Stimulated activated CD4-positive, alpha-beta T cell treated with anti-CD3 and anti-CD28 coated beads, Interleukin-12 subunit alpha, Interleukin-12 subunit beta, amount 100 ng/mL, for 4 hours (primary cell): ENCODE measurements around the gene MTARC1.

Source experiments
- DNase-seq: peaks from one replicate; pipeline ENCODE4 v3.0.0-alpha.2; 2020

MTARC1 gene

GRCh38 chr1:220786337-220787068 lies at the start of gene MTARC1:
MTARC1 (plus strand) TSS chr1:220786913; CDS start chr1:220786945, 32 bp downstream.
- no peak for DNase-seq

GRCh38 chr1:220741349-220741748 lies 45.4 kb upstream of the MTARC1 start:
- DNase-seq = no peak

GRCh38 chr1:220741825-220742224 lies 44.9 kb upstream of the MTARC1 start:
- no peak for DNase-seq

GRCh38 chr1:220742520-220742919 lies 44.2 kb upstream of the MTARC1 start:
- DNase-seq = no peak

- no peak for DNase-seq
These were observed 39.9 kb upstream of the MTARC1 start for GRCh38 chr1:220746851-220747250.

GRCh38 chr1:220747437-220748088 lies 39.1 kb upstream of the MTARC1 start:
- no peak for DNase-seq

GRCh38 chr1:220748089-220748934 lies 38.4 kb upstream of the MTARC1 start, which contains the start of gene MTARC2:
MTARC2 (plus strand) TSS chr1:220748322; CDS start chr1:220748532, 210 bp downstream.
- DNase-seq = no peak

- DNase-seq = no peak
These were observed 37.8 kb upstream of the MTARC1 start for GRCh38 chr1:220748936-220749335.

GRCh38 chr1:220750131-220750515 lies 36.6 kb upstream of the MTARC1 start:
- DNase-seq = no peak

- DNase-seq = no peak
These were observed 35.6 kb upstream of the MTARC1 start for GRCh38 chr1:220751111-220751510.

- no peak for DNase-seq
These were observed 32.3 kb upstream of the MTARC1 start for GRCh38 chr1:220754212-220754917.

- no peak for DNase-seq
These were observed 31.8 kb upstream of the MTARC1 start for GRCh38 chr1:220754918-220755295.

- DNase-seq = no peak
These were observed 31.4 kb upstream of the MTARC1 start for GRCh38 chr1:220755309-220755708.

- no peak for DNase-seq
These were observed 29.3 kb upstream of the MTARC1 start for GRCh38 chr1:220757441-220757840.

- no peak for DNase-seq
These were observed 27.6 kb upstream of the MTARC1 start for GRCh38 chr1:220759147-220759546.

- DNase-seq = no peak
These were observed 24.9 kb upstream of the MTARC1 start for GRCh38 chr1:220761688-220762427.

GRCh38 chr1:220764757-220765156 lies 22.0 kb upstream of the MTARC1 start:
- no peak for DNase-seq

- DNase-seq = no peak
These were observed 19.2 kb upstream of the MTARC1 start for GRCh38 chr1:220767312-220768125.

GRCh38 chr1:220768126-220768601 lies 18.5 kb upstream of the MTARC1 start:
- DNase-seq = no peak

GRCh38 chr1:220769205-220769604 lies 17.5 kb upstream of the MTARC1 start:
- no peak for DNase-seq
